ENCODE data around the gene DEFB123. TPM values are rescaled to one million over a fixed set of nuclear protein-coding genes. Genes with fewer than 3 reads are reported as not detected.

DEFB123 gene
- total RNA-seq, 1 experiment from 2014 or later: not detected

DNA sequence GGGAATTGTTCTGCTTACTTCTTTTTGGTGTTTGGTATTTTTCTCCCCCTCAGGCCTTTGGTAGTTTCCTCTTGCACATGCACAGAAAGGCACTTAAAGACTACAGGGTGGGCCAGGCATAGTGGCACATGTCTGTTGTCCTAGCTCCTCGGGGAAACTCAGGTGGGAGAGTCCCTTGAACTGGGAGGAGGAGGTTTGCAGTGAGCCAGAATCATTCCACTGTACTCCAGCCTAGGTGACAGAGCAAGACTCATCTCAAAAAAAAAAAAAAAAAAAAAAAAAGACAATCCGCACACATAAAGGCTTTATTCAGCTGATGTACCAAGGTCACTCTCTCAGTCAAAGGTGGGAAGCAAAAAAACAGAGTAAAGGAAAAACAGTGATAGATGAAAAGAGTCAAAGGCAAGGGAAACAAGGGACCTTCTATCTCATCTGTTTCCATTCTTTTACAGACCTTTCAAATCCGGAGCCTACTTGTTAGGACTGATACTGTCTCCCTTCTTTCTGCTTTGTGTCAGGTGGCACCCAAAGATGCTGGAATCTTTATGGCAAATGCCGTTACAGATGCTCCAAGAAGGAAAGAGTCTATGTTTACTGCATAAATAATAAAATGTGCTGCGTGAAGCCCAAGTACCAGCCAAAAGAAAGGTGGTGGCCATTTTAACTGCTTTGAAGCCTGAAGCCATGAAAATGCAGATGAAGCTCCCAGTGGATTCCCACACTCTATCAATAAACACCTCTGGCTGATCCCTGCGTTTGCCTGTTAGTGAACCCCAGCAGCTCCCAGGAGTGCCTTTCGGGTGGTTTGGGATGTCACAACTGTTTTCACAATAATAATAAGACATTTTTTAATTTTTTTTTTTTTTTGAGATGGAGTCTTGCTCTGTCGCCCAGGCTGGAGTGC, 9.3 kb downstream of the DEFB123 start (continued):
- TF ChIP-seq, protein P1, sequence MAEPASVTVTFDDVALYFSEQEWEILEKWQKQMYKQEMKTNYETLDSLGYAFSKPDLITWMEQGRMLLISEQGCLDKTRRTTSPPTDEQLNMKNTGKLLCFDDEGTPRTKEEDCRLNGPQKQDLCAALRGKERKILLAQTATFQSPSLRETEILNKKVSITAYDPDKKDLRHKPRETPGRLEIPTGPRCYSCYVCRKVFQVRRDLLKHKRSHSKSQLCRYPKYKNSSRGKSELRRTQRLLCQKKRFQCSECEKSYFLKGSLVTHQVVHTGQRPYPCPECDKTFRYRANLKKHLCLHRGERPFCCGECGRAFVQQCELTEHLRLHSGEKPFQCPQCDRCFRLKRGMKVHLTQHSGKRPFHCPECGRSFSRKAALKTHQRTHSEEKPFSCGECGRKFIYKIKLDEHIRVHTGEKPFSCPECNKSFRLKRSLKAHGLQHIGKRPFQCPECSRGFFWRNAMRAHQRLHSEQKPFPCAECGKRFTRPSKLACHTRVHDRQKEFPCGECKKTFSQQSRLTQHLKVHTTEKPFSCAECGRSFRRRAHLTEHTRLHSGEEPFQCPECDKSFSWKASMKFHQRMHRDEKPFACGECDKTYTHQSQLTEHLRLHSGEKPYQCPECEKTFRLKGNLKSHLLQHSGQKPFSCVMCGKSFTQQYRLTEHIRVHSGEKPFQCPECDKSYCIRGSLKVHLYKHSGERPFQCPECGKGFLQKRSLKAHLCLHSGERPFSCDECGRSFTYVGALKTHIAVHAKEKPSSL (CRISPR knock-in tag; conservative IDR thresholded peaks at IDR 0.05): no peak
- TF ChIP-seq NFATC4 (CRISPR knock-in tag; IDR thresholded peaks at IDR 0.05) (no peak), ZMAT4 (CRISPR knock-in tag; IDR thresholded peaks at IDR 0.05) (no peak), MYBL2 (CRISPR knock-in tag; IDR thresholded peaks at IDR 0.05) (no peak), ZBTB21 (CRISPR knock-in tag; IDR thresholded peaks at IDR 0.05; ENCODE audit: borderline replicate concordance) (no peak)
- TF ChIP-seq, protein P2, sequence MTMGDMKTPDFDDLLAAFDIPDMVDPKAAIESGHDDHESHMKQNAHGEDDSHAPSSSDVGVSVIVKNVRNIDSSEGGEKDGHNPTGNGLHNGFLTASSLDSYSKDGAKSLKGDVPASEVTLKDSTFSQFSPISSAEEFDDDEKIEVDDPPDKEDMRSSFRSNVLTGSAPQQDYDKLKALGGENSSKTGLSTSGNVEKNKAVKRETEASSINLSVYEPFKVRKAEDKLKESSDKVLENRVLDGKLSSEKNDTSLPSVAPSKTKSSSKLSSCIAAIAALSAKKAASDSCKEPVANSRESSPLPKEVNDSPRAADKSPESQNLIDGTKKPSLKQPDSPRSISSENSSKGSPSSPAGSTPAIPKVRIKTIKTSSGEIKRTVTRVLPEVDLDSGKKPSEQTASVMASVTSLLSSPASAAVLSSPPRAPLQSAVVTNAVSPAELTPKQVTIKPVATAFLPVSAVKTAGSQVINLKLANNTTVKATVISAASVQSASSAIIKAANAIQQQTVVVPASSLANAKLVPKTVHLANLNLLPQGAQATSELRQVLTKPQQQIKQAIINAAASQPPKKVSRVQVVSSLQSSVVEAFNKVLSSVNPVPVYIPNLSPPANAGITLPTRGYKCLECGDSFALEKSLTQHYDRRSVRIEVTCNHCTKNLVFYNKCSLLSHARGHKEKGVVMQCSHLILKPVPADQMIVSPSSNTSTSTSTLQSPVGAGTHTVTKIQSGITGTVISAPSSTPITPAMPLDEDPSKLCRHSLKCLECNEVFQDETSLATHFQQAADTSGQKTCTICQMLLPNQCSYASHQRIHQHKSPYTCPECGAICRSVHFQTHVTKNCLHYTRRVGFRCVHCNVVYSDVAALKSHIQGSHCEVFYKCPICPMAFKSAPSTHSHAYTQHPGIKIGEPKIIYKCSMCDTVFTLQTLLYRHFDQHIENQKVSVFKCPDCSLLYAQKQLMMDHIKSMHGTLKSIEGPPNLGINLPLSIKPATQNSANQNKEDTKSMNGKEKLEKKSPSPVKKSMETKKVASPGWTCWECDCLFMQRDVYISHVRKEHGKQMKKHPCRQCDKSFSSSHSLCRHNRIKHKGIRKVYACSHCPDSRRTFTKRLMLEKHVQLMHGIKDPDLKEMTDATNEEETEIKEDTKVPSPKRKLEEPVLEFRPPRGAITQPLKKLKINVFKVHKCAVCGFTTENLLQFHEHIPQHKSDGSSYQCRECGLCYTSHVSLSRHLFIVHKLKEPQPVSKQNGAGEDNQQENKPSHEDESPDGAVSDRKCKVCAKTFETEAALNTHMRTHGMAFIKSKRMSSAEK (CRISPR knock-in tag; IDR thresholded peaks at IDR 0.05; ENCODE audit: borderline replicate concordance): no peak
- TF ChIP-seq, protein P3, sequence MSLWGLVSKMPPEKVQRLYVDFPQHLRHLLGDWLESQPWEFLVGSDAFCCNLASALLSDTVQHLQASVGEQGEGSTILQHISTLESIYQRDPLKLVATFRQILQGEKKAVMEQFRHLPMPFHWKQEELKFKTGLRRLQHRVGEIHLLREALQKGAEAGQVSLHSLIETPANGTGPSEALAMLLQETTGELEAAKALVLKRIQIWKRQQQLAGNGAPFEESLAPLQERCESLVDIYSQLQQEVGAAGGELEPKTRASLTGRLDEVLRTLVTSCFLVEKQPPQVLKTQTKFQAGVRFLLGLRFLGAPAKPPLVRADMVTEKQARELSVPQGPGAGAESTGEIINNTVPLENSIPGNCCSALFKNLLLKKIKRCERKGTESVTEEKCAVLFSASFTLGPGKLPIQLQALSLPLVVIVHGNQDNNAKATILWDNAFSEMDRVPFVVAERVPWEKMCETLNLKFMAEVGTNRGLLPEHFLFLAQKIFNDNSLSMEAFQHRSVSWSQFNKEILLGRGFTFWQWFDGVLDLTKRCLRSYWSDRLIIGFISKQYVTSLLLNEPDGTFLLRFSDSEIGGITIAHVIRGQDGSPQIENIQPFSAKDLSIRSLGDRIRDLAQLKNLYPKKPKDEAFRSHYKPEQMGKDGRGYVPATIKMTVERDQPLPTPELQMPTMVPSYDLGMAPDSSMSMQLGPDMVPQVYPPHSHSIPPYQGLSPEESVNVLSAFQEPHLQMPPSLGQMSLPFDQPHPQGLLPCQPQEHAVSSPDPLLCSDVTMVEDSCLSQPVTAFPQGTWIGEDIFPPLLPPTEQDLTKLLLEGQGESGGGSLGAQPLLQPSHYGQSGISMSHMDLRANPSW (CRISPR knock-in tag; conservative IDR thresholded peaks at IDR 0.05; ENCODE audit: low read depth): no peak
- TF ChIP-seq, protein P4, sequence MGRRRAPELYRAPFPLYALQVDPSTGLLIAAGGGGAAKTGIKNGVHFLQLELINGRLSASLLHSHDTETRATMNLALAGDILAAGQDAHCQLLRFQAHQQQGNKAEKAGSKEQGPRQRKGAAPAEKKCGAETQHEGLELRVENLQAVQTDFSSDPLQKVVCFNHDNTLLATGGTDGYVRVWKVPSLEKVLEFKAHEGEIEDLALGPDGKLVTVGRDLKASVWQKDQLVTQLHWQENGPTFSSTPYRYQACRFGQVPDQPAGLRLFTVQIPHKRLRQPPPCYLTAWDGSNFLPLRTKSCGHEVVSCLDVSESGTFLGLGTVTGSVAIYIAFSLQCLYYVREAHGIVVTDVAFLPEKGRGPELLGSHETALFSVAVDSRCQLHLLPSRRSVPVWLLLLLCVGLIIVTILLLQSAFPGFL (CRISPR knock-in tag; IDR thresholded peaks at IDR 0.05; ENCODE audit: borderline replicate concordance): no peak

GRCh38 chr20:31452575-31452974, 12.1 kb downstream of the DEFB123 start:
- peaks cover 39% of the 10 kb centered on the region for H3K36me3 Mint-ChIP-seq
- ChIA-PET CTCF (no interaction called here), POLR2A (no interaction called here)
- H3K9me3 Mint-ChIP-seq: peaks cover 62% of the 10 kb centered on the region
- H3K4me1 Mint-ChIP-seq: no peaks in the 10 kb centered on the region
- no peak overlapping the region for H3K4me3 Mint-ChIP-seq
- DNase-seq (ENCODE audit: low spot score) (no peak), ATAC-seq (no peak)
- H3K27me3 Mint-ChIP-seq (ENCODE audit: low read depth): peaks cover 15% of the 10 kb centered on the region; the same call in 1 of the 2 replicates
- H3K27ac Mint-ChIP-seq: no peak overlapping the region
- TF ChIP-seq FOXK1 (CRISPR knock-in tag; IDR thresholded peaks at IDR 0.05) (no peak), ZNF138 (CRISPR knock-in tag; conservative IDR thresholded peaks at IDR 0.05) (no peak), NFYB (CRISPR knock-in tag; conservative IDR thresholded peaks at IDR 0.05; ENCODE audit: low read depth) (no peak), ZNF423 (CRISPR knock-in tag; IDR thresholded peaks at IDR 0.05) (no peak), TCF7 (CRISPR knock-in tag; IDR thresholded peaks at IDR 0.05; ENCODE audit: low read depth) (no peak), ERG (CRISPR knock-in tag; IDR thresholded peaks at IDR 0.05) (no peak), NR1H2 (CRISPR knock-in tag; IDR thresholded peaks at IDR 0.05) (no peak), ZNF219 (CRISPR knock-in tag; IDR thresholded peaks at IDR 0.05; ENCODE audit: borderline replicate concordance) (no peak), NR2C2 (CRISPR knock-in tag; IDR thresholded peaks at IDR 0.05) (no peak), RORB (CRISPR knock-in tag; IDR thresholded peaks at IDR 0.05) (no peak)
- TF ChIP-seq, protein P2 (CRISPR knock-in tag; IDR thresholded peaks at IDR 0.05; ENCODE audit: borderline replicate concordance): no peak
